Measurements from ENCODE around the gene FCN1.

Gene FCN1

DNA sequence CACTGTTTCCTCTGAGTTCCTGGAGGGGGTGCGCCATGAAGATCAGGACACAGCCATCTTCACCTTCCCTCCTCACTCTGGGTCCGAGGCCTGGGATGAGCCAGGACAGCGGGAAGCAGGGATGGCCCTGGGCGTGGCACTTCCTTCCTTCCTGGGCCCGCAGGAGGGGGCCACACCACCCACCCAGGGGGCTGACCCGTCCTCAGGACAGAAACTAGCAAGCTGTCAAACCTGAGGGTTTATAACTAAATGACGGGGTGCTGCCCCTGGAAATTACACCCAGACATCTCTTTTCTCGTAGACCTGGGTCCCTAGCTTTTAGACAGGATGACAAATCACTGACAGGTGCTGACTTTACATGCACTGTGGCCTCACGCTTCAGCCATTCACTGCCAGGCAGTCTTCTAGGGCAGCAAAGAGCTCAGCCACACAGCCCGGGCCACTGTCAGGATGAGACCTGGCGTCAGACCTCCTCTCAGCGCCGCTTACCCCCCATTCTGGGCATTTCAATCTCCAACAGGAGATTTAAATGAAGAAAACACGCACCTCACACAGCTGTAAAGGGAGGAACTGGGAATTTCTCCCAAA lies 29.0 kb downstream of the FCN1 start:
- TF ChIP-seq TAF1 (IDR thresholded peaks at IDR 0.05; ENCODE audit: borderline replicate concordance, insufficient read depth, low read length) (no peak), POLR2AphosphoS5 (IDR thresholded peaks at IDR 0.05; ENCODE audit: low read depth, low read length) (no peak), FOXP2 (optimal IDR thresholded peaks at IDR 0.05; ENCODE audit: borderline replicate concordance, extremely low read depth, extremely low read length, insufficient read depth) (no peak), SIN3A (IDR thresholded peaks at IDR 0.05; ENCODE audit: borderline replicate concordance, insufficient read depth, low read length) (no peak)

DNA sequence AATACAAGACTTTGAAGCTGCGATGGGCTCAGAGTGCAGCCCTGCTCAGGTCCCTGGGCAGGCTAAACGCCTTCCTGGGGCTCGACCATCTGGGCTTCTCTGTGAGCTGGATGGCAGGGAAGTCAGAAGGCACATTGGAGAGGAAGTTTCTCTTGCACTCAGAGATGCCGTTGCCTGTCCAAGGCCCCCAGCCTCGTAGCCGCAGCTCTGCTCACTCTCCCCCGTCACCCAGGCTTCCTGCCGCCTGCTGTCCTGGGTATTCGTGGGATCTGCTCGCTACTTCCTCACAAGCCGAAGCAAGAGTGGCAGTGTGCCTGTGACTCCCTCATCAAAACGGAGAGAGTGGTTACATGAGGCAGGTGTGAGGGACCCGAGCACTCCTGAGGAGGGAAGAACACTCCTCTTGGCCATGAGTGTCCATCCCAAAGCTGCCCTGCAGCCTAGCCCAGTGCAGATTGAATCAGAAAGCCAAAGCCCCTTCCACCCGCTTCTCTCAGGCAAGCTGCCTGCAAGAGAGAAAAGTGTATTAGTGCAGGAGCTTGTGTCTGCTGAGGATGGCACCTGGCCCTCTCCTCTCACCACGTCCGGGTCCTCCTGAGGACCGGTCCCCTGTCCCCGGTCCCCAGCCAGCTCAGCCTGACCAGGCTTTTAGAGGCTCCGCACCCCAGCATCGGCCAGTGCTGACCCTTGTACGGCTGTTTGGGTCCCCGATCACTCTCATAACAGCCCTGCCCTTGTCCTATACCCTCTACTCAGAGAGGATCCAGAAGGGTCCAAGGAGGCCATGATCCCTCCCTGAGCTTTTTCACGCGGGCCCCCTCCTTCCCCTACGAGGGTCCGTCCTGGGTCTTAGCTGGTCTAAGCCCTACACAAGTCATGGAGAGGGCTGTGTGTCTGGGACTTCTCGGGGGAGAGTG lies 29.8 kb downstream of the FCN1 start:
- TF ChIP-seq, protein P1, sequence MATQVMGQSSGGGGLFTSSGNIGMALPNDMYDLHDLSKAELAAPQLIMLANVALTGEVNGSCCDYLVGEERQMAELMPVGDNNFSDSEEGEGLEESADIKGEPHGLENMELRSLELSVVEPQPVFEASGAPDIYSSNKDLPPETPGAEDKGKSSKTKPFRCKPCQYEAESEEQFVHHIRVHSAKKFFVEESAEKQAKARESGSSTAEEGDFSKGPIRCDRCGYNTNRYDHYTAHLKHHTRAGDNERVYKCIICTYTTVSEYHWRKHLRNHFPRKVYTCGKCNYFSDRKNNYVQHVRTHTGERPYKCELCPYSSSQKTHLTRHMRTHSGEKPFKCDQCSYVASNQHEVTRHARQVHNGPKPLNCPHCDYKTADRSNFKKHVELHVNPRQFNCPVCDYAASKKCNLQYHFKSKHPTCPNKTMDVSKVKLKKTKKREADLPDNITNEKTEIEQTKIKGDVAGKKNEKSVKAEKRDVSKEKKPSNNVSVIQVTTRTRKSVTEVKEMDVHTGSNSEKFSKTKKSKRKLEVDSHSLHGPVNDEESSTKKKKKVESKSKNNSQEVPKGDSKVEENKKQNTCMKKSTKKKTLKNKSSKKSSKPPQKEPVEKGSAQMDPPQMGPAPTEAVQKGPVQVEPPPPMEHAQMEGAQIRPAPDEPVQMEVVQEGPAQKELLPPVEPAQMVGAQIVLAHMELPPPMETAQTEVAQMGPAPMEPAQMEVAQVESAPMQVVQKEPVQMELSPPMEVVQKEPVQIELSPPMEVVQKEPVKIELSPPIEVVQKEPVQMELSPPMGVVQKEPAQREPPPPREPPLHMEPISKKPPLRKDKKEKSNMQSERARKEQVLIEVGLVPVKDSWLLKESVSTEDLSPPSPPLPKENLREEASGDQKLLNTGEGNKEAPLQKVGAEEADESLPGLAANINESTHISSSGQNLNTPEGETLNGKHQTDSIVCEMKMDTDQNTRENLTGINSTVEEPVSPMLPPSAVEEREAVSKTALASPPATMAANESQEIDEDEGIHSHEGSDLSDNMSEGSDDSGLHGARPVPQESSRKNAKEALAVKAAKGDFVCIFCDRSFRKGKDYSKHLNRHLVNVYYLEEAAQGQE (IDR thresholded peaks at IDR 0.05; ENCODE audit: insufficient read depth in 1 of 2, low read depth in 2 of 2, low read length in 2 of 2): no peak
- TF ChIP-seq FOXP2 (optimal IDR thresholded peaks at IDR 0.05; ENCODE audit: borderline replicate concordance, extremely low read depth, extremely low read length, insufficient read depth): no peak
- TF ChIP-seq POLR2AphosphoS5 (IDR thresholded peaks at IDR 0.05; ENCODE audit: low read depth, low read length): no peak
- TF ChIP-seq SIN3A (IDR thresholded peaks at IDR 0.05; ENCODE audit: borderline replicate concordance, insufficient read depth, low read length): no peak
- no peak for TF ChIP-seq TAF1 (IDR thresholded peaks at IDR 0.05; ENCODE audit: borderline replicate concordance, insufficient read depth, low read length)

DNA sequence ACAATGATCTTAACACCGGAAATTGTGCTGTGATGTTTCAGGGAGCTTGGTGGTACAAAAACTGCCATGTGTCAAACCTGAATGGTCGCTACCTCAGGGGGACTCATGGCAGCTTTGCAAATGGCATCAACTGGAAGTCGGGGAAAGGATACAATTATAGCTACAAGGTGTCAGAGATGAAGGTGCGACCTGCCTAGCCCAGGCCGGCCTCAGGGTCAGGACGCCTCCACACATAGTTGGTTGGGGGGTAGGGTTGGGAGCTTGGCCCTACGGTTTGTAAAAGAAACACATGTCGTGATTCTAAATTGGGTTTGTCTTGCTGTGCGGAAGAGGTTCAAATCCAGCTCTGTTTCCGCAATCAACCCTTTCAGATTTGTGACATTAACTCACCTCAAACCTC lies 30.5 kb downstream of the FCN1 start:
- TF ChIP-seq TAF1 (IDR thresholded peaks at IDR 0.05; ENCODE audit: borderline replicate concordance, insufficient read depth, low read length) (no peak), SIN3A (IDR thresholded peaks at IDR 0.05; ENCODE audit: borderline replicate concordance, insufficient read depth, low read length) (no peak), POLR2AphosphoS5 (IDR thresholded peaks at IDR 0.05; ENCODE audit: low read depth, low read length) (no peak), FOXP2 (optimal IDR thresholded peaks at IDR 0.05; ENCODE audit: borderline replicate concordance, extremely low read depth, extremely low read length, insufficient read depth) (no peak)
- TF ChIP-seq, protein P1 (IDR thresholded peaks at IDR 0.05; ENCODE audit: insufficient read depth in 1 of 2, low read depth in 2 of 2, low read length in 2 of 2): no peak

DNA sequence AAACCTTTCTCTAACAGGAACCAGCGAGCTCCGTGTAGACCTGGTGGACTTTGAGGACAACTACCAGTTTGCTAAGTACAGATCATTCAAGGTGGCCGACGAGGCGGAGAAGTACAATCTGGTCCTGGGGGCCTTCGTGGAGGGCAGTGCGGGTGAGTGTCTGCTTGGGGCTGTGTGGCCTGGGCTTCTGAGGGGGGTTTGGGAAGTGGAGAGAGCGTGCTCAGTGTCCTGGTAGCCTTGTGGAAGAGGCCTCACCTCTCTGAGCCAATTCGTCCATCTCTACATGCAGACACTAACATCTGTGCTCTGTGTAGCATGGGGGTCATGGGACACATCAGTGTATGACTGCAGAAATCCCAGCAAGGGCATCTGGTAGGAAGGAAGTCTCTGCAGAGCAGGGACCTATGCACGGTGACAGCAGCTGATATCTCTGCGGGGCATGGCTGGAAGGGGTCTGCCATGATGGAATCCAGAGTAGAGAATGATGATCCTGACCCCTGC lies 31.2 kb downstream of the FCN1 start:
- TF ChIP-seq SIN3A (IDR thresholded peaks at IDR 0.05; ENCODE audit: borderline replicate concordance, insufficient read depth, low read length) (no peak), POLR2AphosphoS5 (IDR thresholded peaks at IDR 0.05; ENCODE audit: low read depth, low read length) (no peak), FOXP2 (optimal IDR thresholded peaks at IDR 0.05; ENCODE audit: borderline replicate concordance, extremely low read depth, extremely low read length, insufficient read depth) (no peak), TAF1 (IDR thresholded peaks at IDR 0.05; ENCODE audit: borderline replicate concordance, insufficient read depth, low read length) (no peak)
- TF ChIP-seq, protein P1 (IDR thresholded peaks at IDR 0.05; ENCODE audit: insufficient read depth in 1 of 2, low read depth in 2 of 2, low read length in 2 of 2): no peak

DNA sequence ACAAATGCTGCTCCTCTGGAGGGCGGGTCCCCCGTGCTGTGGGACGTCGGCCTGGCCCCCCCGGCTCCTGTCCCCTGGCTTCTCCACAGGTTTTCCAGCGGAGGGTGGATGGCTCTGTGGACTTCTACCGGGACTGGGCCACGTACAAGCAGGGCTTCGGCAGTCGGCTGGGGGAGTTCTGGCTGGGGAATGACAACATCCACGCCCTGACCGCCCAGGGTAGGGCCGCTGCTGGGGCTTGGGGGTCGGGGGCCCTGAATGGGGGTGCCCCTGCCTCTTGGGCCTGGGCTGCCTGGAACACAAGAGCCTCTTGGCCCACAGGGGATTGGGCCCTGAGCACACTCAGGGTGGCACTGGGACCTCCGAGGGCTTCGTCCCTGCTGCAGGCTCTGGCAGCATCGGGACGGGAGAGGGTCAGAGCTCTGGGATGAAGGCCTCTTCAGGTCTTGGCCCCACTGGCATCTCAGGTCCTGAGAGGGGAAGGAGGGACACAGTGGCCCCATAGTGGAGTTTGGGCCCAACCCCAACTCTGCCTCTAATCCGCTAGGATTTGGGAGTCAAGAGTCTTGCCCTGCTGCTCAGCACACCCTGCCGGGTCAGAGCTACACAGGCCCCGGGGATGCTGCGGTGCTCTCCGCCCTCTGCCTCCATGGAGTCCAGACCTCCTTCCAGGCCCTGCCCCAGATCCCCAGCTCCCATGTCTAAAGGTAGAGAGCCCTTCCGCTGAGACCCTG lies 31.9 kb downstream of the FCN1 start:
- no peak for TF ChIP-seq POLR2AphosphoS5 (IDR thresholded peaks at IDR 0.05; ENCODE audit: low read depth, low read length)
- TF ChIP-seq, protein P1 (IDR thresholded peaks at IDR 0.05; ENCODE audit: insufficient read depth in 1 of 2, low read depth in 2 of 2, low read length in 2 of 2): no peak
- TF ChIP-seq FOXP2 (optimal IDR thresholded peaks at IDR 0.05; ENCODE audit: borderline replicate concordance, extremely low read depth, extremely low read length, insufficient read depth): no peak
- no peak for TF ChIP-seq TAF1 (IDR thresholded peaks at IDR 0.05; ENCODE audit: borderline replicate concordance, insufficient read depth, low read length)
- no peak for TF ChIP-seq SIN3A (IDR thresholded peaks at IDR 0.05; ENCODE audit: borderline replicate concordance, insufficient read depth, low read length)

Data from PFSK-1 (cell line).